ENCODE results near the gene AQP12A.

AQP12A gene

GRCh38 chr2:240725266-240725665 is 33.6 kb downstream of the AQP12A start:
- no peak for DNase-seq

- DNase-seq: no peak
These were observed 34.0 kb downstream of the AQP12A start for GRCh38 chr2:240725671-240726070.

GRCh38 chr2:240726876-240727275 is 35.2 kb downstream of the AQP12A start:
- no peak for DNase-seq

- no peak for DNase-seq
These were observed 35.8 kb downstream of the AQP12A start for GRCh38 chr2:240727439-240727838.

GRCh38 chr2:240727913-240728312 is 36.2 kb downstream of the AQP12A start:
- no peak for DNase-seq

GRCh38 chr2:240728361-240728760 is 36.7 kb downstream of the AQP12A start:
- DNase-seq: no peak

GRCh38 chr2:240728827-240729226 is 37.2 kb downstream of the AQP12A start:
- DNase-seq: no peak

- no peak for DNase-seq
These were observed 39.0 kb downstream of the AQP12A start for GRCh38 chr2:240730501-240731177.

- DNase-seq: no peak
These were observed 39.5 kb downstream of the AQP12A start for GRCh38 chr2:240731178-240731545.

- no peak for DNase-seq
These were observed 40.5 kb downstream of the AQP12A start for GRCh38 chr2:240732184-240732583.

- DNase-seq: no peak
These were observed 41.4 kb downstream of the AQP12A start for GRCh38 chr2:240732911-240733622.

- DNase-seq: no peak
These were observed 42.3 kb downstream of the AQP12A start for GRCh38 chr2:240733803-240734495.

GRCh38 chr2:240734756-240735155 is 43.1 kb downstream of the AQP12A start:
- no peak for DNase-seq

GRCh38 chr2:240735476-240735875 is 43.8 kb downstream of the AQP12A start:
- no peak for DNase-seq

GRCh38 chr2:240736281-240737250 is 44.9 kb downstream of the AQP12A start:
- DNase-seq: no peak

- no peak for DNase-seq
These were observed 45.8 kb downstream of the AQP12A start for GRCh38 chr2:240737512-240737911.

- DNase-seq: no peak
These were observed 46.3 kb downstream of the AQP12A start for GRCh38 chr2:240737958-240738357.

GRCh38 chr2:240739797-240740196 is 48.1 kb downstream of the AQP12A start:
- DNase-seq: peak; percentile 27

GRCh38 chr2:240741091-240741490 is 49.4 kb downstream of the AQP12A start:
- DNase-seq: no peak

- no peak for DNase-seq
These were observed 51.0 kb downstream of the AQP12A start for GRCh38 chr2:240742602-240743095.

GRCh38 chr2:240745456-240745855 is 53.8 kb downstream of the AQP12A start:
- DNase-seq: no peak

- no peak for DNase-seq
These were observed 54.3 kb downstream of the AQP12A start for GRCh38 chr2:240745962-240746361.

- no peak for DNase-seq
These were observed 55.0 kb downstream of the AQP12A start for GRCh38 chr2:240746671-240747070.

Measured in activated T-cell treated with anti-CD3 and anti-CD28 coated beads for 4 hours (primary cell).